ENCODE measurements around the gene SS18. TPM values are rescaled to one million over a fixed set of nuclear protein-coding genes. Genes with fewer than 3 reads are reported as not detected.
"Not testable (repeated sequence)": the region's sequence is repeated elsewhere in the genome, so short reads cannot be mapped to it uniquely, and the experiment has no call there.

Gene SS18, protein sequence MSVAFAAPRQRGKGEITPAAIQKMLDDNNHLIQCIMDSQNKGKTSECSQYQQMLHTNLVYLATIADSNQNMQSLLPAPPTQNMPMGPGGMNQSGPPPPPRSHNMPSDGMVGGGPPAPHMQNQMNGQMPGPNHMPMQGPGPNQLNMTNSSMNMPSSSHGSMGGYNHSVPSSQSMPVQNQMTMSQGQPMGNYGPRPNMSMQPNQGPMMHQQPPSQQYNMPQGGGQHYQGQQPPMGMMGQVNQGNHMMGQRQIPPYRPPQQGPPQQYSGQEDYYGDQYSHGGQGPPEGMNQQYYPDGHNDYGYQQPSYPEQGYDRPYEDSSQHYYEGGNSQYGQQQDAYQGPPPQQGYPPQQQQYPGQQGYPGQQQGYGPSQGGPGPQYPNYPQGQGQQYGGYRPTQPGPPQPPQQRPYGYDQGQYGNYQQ
- total RNA-seq: 86.4 and 99.7 TPM in 2 replicates

GRCh38 chr18:26090130-26091046, at the start of gene SS18:
Gene SS18, minus strand, starts transcription at chr18:26090613. Its CDS starts 44 bp downstream, at chr18:26090569.
- Mint-ChIP-seq H3K27ac (peak within 1 kb of the TSS; percentile 97), H3K9me3 (no peaks in the 10 kb centered on the region), H3K27me3 (no peaks in the 10 kb centered on the region), H3K36me3 (ENCODE audit: low read depth) (peaks cover 19% of the 10 kb centered on the region), H3K4me1 (peaks cover 46% of the 10 kb centered on the region), H3K4me3 (peak within 1 kb of the TSS; percentile 95)
- ChIA-PET POLR2A (interaction anchor here (1.2 to 2.6 kb wide), 4 partner anchors 43 to 136 kb away, joined by 4 to 18 read pairs (median 4); partner anchors contain the start of genes PSMA8 and TAF4B), CTCF (no interaction called here)
- DNase-seq (peak; percentile 90), ATAC-seq (ENCODE audit: low read depth) (peak; percentile 81)
- intact Hi-C loops (cut with micrococcal nuclease): loop anchor here (1.0 to 5.0 kb wide), 8 partner anchors 17 to 738 kb away; partner anchors contain the start of genes KCTD1, TAF4B and ZNF521
- TF ChIP-seq, protein P1, sequence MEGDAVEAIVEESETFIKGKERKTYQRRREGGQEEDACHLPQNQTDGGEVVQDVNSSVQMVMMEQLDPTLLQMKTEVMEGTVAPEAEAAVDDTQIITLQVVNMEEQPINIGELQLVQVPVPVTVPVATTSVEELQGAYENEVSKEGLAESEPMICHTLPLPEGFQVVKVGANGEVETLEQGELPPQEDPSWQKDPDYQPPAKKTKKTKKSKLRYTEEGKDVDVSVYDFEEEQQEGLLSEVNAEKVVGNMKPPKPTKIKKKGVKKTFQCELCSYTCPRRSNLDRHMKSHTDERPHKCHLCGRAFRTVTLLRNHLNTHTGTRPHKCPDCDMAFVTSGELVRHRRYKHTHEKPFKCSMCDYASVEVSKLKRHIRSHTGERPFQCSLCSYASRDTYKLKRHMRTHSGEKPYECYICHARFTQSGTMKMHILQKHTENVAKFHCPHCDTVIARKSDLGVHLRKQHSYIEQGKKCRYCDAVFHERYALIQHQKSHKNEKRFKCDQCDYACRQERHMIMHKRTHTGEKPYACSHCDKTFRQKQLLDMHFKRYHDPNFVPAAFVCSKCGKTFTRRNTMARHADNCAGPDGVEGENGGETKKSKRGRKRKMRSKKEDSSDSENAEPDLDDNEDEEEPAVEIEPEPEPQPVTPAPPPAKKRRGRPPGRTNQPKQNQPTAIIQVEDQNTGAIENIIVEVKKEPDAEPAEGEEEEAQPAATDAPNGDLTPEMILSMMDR (IDR thresholded peaks at IDR 0.05): no peak

DNA sequence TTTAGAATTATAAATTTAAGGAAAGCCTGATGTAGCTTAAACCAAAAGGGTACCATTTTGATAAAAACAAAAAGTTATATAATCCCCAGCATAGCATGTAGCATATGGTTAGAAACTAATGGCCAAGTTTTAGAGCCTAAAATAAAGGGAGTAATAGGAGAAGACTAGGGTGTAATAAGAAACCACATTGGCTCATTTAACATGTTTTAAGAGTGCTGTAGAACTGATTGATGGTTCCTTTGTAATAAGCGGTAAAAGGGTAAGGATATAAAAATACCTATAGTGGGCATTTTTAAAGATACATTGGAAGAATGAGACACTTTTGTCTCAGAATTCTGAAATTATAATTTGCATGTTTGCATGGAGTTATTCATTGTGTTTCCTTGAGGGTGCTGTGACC, 45.1 kb upstream of the SS18 start:
- intact Hi-C loops (cut with micrococcal nuclease): no loop called here
- no peak overlapping the region for H3K27ac Mint-ChIP-seq
- H3K27me3 Mint-ChIP-seq: no peaks in the 10 kb centered on the region
- TF ChIP-seq, protein P1 (IDR thresholded peaks at IDR 0.05): no peak
- no peaks in the 10 kb centered on the region for H3K9me3 Mint-ChIP-seq
- H3K36me3 Mint-ChIP-seq (ENCODE audit: low read depth): no peaks in the 10 kb centered on the region
- no peak for DNase-seq
- ChIA-PET CTCF (no interaction called here), POLR2A (no interaction called here)
- H3K4me1 Mint-ChIP-seq: peaks cover 4% of the 10 kb centered on the region
- ATAC-seq (ENCODE audit: low read depth): no peak
- H3K4me3 Mint-ChIP-seq: no peak overlapping the region

GRCh38 chr18:26134107-26134506, 43.7 kb upstream of the SS18 start:
- POLR2A ChIA-PET: interaction anchor here (1.3 to 1.6 kb wide), 2 partner anchors 43 to 92 kb away, joined by 3 to 5 read pairs; partner anchors contain the start of genes SS18 and TAF4B
- CTCF ChIA-PET: no interaction called here
- intact Hi-C loops (cut with micrococcal nuclease): no loop called here
- ATAC-seq (ENCODE audit: low read depth): peak; percentile 42
- no peaks in the 10 kb centered on the region for H3K9me3 Mint-ChIP-seq
- peak overlapping the region; percentile 83 for H3K4me3 Mint-ChIP-seq
- H3K27ac Mint-ChIP-seq: peak overlapping the region; percentile 81
- H3K27me3 Mint-ChIP-seq: no peaks in the 10 kb centered on the region
- TF ChIP-seq, protein P1 (IDR thresholded peaks at IDR 0.05): no peak
- no peaks in the 10 kb centered on the region for H3K36me3 Mint-ChIP-seq (ENCODE audit: low read depth)
- H3K4me1 Mint-ChIP-seq: peaks cover 4% of the 10 kb centered on the region
- DNase-seq: no peak

GRCh38 chr18:26133652-26134051, 43.2 kb upstream of the SS18 start, which contains the start of gene PSMA8:
Gene PSMA8, plus strand, starts transcription at chr18:26133869. Its CDS starts 97 bp downstream, at chr18:26133966.
- H3K27ac Mint-ChIP-seq: peak within 1 kb of the TSS; percentile 81
- H3K36me3 Mint-ChIP-seq (ENCODE audit: low read depth): no peaks in the 10 kb centered on the region
- no peaks in the 10 kb centered on the region for H3K27me3 Mint-ChIP-seq
- CTCF ChIA-PET: no interaction called here
- DNase-seq (peak; percentile 22), ATAC-seq (ENCODE audit: low read depth) (peak; percentile 75)
- TF ChIP-seq, protein P1 (IDR thresholded peaks at IDR 0.05): no peak
- POLR2A ChIA-PET: interaction anchor here (1.3 to 1.6 kb wide), 2 partner anchors 43 to 93 kb away, joined by 3 to 5 read pairs; partner anchors contain the start of genes SS18 and TAF4B
- H3K9me3 Mint-ChIP-seq: no peaks in the 10 kb centered on the region
- intact Hi-C loops (cut with micrococcal nuclease): no loop called here
- peak within 1 kb of the TSS; percentile 83 for H3K4me3 Mint-ChIP-seq
- H3K4me1 Mint-ChIP-seq: peaks cover 4% of the 10 kb centered on the region

DNA sequence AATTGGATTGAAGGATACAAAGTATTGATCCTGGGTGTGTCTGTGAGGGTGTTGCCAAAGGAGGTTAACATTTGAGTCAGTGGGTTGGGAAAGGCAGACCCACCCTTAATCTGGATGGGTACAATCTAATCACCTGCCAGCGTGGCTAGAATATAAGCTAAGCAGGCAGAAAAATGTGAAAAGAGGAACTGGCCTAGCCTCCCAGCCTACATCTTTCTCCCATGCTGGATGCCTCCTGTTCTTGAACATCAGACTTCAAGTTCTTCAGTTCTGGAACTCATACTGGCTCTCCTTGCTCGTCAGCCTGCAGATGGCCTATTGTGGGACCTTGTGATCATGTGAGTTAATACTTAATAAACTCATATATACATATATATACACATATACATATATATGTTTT, 37.8 kb upstream of the SS18 start:
- not testable (repeated sequence) for H3K4me1 Mint-ChIP-seq

More for the DNA sequence above, 37.8 kb upstream of the SS18 start:
- CTCF ChIA-PET; H3K36me3 Mint-ChIP-seq (ENCODE audit: low read depth); DNase-seq; H3K27me3 Mint-ChIP-seq; ATAC-seq (ENCODE audit: low read depth); POLR2A ChIA-PET; H3K27ac Mint-ChIP-seq; H3K9me3 Mint-ChIP-seq; H3K4me3 Mint-ChIP-seq: not testable (repeated sequence)
- intact Hi-C loops (cut with micrococcal nuclease): loop anchor here (10.0 kb wide), 1 partner anchor 203 kb away; no protein-coding TSS in a partner anchor
